ENCODE data around the gene PHETA1. TPM values are rescaled to one million over a fixed set of nuclear protein-coding genes. Genes with fewer than 3 reads are reported as not detected.

Gene PHETA1
- total and polyA plus RNA-seq, 2 donors (not counting 3 experiments of a cell fraction or from before 2014, with no cell fraction given), result 10.6 to 20.0 TPM

GRCh38 chr12:111321317-111321716 lies 47.6 kb downstream of the PHETA1 start:
- Histone ChIP-seq H3K9me3 (replicated peaks; ENCODE audit: control insufficient read depth, insufficient read depth, low read length) (no peaks in the 10 kb centered on the region), H3K36me3 (ENCODE audit: control insufficient read depth in 2 of 2, extremely low read depth in 1 of 2, insufficient read depth in 2 of 2, low read length in 2 of 2) (no peaks in the 10 kb centered on the region), H3K9me1 (replicated peaks; ENCODE audit: control insufficient read depth, extremely low read depth, insufficient read depth, low read length) (no peaks in the 10 kb centered on the region), H3K9ac (replicated peaks; ENCODE audit: extremely low read depth, insufficient read depth, low read length) (no peak overlapping the region), H3K27me3 (ENCODE audit: control insufficient read depth in 2 of 2, insufficient read depth in 2 of 2, low read length in 2 of 2) (no peaks in the 10 kb centered on the region), H3K79me2 (ENCODE audit: control insufficient read depth, insufficient read depth, low read length) (no peaks in the 10 kb centered on the region), H4K20me1 (replicated peaks; ENCODE audit: control insufficient read depth, extremely low read depth, insufficient read depth, low read length) (no peaks in the 10 kb centered on the region), H3K4me1 (ENCODE audit: control insufficient read depth, extremely low read depth, insufficient read depth, low read length) (no peaks in the 10 kb centered on the region), H3K4me3 (replicated peaks in 1 of 3; ENCODE audit: insufficient read depth in 1 of 3, low read depth in 1 of 3, low read length in 3 of 3) (no peak overlapping the region), H2AFZ (ENCODE audit: low read depth, low read length) (no peak overlapping the region), H3K4me2 (ENCODE audit: insufficient read depth, low read length) (no peak overlapping the region), H3K27ac (ENCODE audit: insufficient read depth, low read depth, low read length) (no peak overlapping the region)
- FAIRE-seq, result no peak
- intact Hi-C loops (cut with micrococcal nuclease), result no loop called here
- ChIA-PET CTCF (no interaction called here), POLR2A (no interaction called here)
- no peak for DNase-seq (ENCODE audit: low read depth, low spot score)
- no peak for TF ChIP-seq POLR2A (IDR thresholded peaks at IDR 0.05; ENCODE audit: low read depth, low read length)
- no peak for TF ChIP-seq EZH2 (IDR thresholded peaks at IDR 0.05; ENCODE audit: borderline replicate concordance, low read depth, low read length, severe bottlenecking)
- TF ChIP-seq MAX (IDR thresholded peaks at IDR 0.05; ENCODE audit: insufficient read depth, insufficient read length), result no peak
- TF ChIP-seq GATA2 (IDR thresholded peaks at IDR 0.05; ENCODE audit: insufficient read depth, insufficient read length, low read depth, low read length), result no peak
- no peak for TF ChIP-seq JUN (IDR thresholded peaks at IDR 0.05; ENCODE audit: borderline replicate concordance, insufficient read depth, insufficient read length, low read depth)
- TF ChIP-seq MYC (IDR thresholded peaks at IDR 0.05; ENCODE audit: low read depth, low read length), result no peak
- TF ChIP-seq FOS (IDR thresholded peaks at IDR 0.05; ENCODE audit: borderline replicate concordance, insufficient read depth, low read length), result no peak
- no peak for TF ChIP-seq POLR2AphosphoS5 (IDR thresholded peaks at IDR 0.05; ENCODE audit: insufficient read depth, low read depth, low read length)
- TF ChIP-seq, protein P1, sequence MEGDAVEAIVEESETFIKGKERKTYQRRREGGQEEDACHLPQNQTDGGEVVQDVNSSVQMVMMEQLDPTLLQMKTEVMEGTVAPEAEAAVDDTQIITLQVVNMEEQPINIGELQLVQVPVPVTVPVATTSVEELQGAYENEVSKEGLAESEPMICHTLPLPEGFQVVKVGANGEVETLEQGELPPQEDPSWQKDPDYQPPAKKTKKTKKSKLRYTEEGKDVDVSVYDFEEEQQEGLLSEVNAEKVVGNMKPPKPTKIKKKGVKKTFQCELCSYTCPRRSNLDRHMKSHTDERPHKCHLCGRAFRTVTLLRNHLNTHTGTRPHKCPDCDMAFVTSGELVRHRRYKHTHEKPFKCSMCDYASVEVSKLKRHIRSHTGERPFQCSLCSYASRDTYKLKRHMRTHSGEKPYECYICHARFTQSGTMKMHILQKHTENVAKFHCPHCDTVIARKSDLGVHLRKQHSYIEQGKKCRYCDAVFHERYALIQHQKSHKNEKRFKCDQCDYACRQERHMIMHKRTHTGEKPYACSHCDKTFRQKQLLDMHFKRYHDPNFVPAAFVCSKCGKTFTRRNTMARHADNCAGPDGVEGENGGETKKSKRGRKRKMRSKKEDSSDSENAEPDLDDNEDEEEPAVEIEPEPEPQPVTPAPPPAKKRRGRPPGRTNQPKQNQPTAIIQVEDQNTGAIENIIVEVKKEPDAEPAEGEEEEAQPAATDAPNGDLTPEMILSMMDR (IDR thresholded peaks at IDR 0.05; ENCODE audit: extremely low read depth in 1 of 2, insufficient read depth in 1 of 2, low read depth in 1 of 2, low read length in 2 of 2), result no peak
- BruUV-seq (replicated peaks), result no TSS peak
- dilution Hi-C loops (cut with MboI; ENCODE audit: extremely low pct_ligation_motif_present, low sequenced_read_pairs), result no loop called here

Data from endothelial cell of umbilical vein (primary cell).